ENCODE measurements around the gene DQX1.

Gene DQX1

GRCh38 chr2:74530239-74531187 is 4.5 kb upstream of the DQX1 start:
- no peak for DNase-seq

GRCh38 chr2:74529357-74530238 is 3.6 kb upstream of the DQX1 start, which contains the start of the genes AUP1 and HTRA2:
Gene AUP1 (minus strand): TSS chr2:74529706. CDS start chr2:74529629, 77 bp downstream.
Gene HTRA2 (plus strand): TSS chr2:74529933. CDS start chr2:74530007, 74 bp downstream.
- peak; percentile 93 for DNase-seq

GRCh38 chr2:74528600-74529356 is 2.7 kb upstream of the DQX1 start:
- no peak for DNase-seq

- DNase-seq = no peak
These were observed 1.7 kb upstream of the DQX1 start for GRCh38 chr2:74527741-74528140.

- no peak for DNase-seq
These were observed 709 bp upstream of the DQX1 start for GRCh38 chr2:74526649-74527230.

- DNase-seq = no peak
These were observed 895 bp downstream of the DQX1 start for GRCh38 chr2:74524955-74525716.

GRCh38 chr2:74524005-74524404 is 2.0 kb downstream of the DQX1 start:
- no peak for DNase-seq

- DNase-seq = no peak
These were observed 3.5 kb downstream of the DQX1 start for GRCh38 chr2:74522516-74522915.

GRCh38 chr2:74516650-74517049 is 9.4 kb downstream of the DQX1 start:
- no peak for DNase-seq

GRCh38 chr2:74515981-74516633 is 9.9 kb downstream of the DQX1 start:
- DNase-seq = no peak

- no peak for DNase-seq
These were observed 10.6 kb downstream of the DQX1 start for GRCh38 chr2:74515271-74515980.

GRCh38 chr2:74514368-74515270 is 11.4 kb downstream of the DQX1 start, which contains the start of gene TLX2:
Gene TLX2 (plus strand): TSS chr2:74514450. CDS start chr2:74514807, 357 bp downstream.
- DNase-seq = no peak

GRCh38 chr2:74513605-74514367 is 12.2 kb downstream of the DQX1 start:
- no peak for DNase-seq

- DNase-seq = no peak
These were observed 13.1 kb downstream of the DQX1 start for GRCh38 chr2:74512744-74513604.

GRCh38 chr2:74511104-74511989 is 14.7 kb downstream of the DQX1 start:
- DNase-seq = no peak

- DNase-seq = no peak
These were observed 15.8 kb downstream of the DQX1 start for GRCh38 chr2:74510272-74510671.

Measured in NCI-H526 treated with DMSO at 0.1 percent for 48 hours (cell line).